ENCODE measurements around the gene KLF1.
"Not testable (repeated sequence)": the region's sequence is repeated elsewhere in the genome, so short reads cannot be mapped to it uniquely, and the experiment has no call there.

Gene KLF1

GRCh38 chr19:12915860-12916259 lies 28.9 kb upstream of the KLF1 start:
- not testable (repeated sequence) for H3K4me3 ChIP-seq (ENCODE audit: low read length); H3K4me2 ChIP-seq (ENCODE audit: low read length); H3K9me3 ChIP-seq (replicated peaks; ENCODE audit: low read length); H3K36me3 ChIP-seq (ENCODE audit: insufficient read depth, low read length); H3K9ac ChIP-seq (ENCODE audit: low read depth, low read length); H3K27me3 ChIP-seq (ENCODE audit: control insufficient read depth, insufficient read depth, low read length)
- H3K4me1 ChIP-seq (ENCODE audit: control insufficient read depth, insufficient read depth, low read length) = peaks cover 18% of the 10 kb centered on the region

GRCh38 chr19:12913851-12914690 lies 27.1 kb upstream of the KLF1 start:
- Histone ChIP-seq H3K36me3 (ENCODE audit: insufficient read depth, low read length) (no peaks in the 10 kb centered on the region), H3K4me2 (ENCODE audit: low read length) (peak overlapping the region; percentile 22), H3K27me3 (ENCODE audit: control insufficient read depth, insufficient read depth, low read length) (no peaks in the 10 kb centered on the region), H3K4me3 (ENCODE audit: low read length) (no peak overlapping the region), H3K9ac (ENCODE audit: low read depth, low read length) (no peak overlapping the region), H3K9me3 (replicated peaks; ENCODE audit: low read length) (no peaks in the 10 kb centered on the region), H3K4me1 (ENCODE audit: control insufficient read depth, insufficient read depth, low read length) (peaks cover 18% of the 10 kb centered on the region)

- no peaks in the 10 kb centered on the region for H3K9me3 ChIP-seq (replicated peaks; ENCODE audit: low read length)
- H3K9ac ChIP-seq (ENCODE audit: low read depth, low read length) = no peak overlapping the region
- H3K36me3 ChIP-seq (ENCODE audit: insufficient read depth, low read length) = no peaks in the 10 kb centered on the region
- peak overlapping the region; percentile 26 for H3K4me3 ChIP-seq (ENCODE audit: low read length)
- H3K4me2 ChIP-seq (ENCODE audit: low read length) = peak overlapping the region; percentile 49
- H3K27me3 ChIP-seq (ENCODE audit: control insufficient read depth, insufficient read depth, low read length) = no peaks in the 10 kb centered on the region
- peaks cover 14% of the 10 kb centered on the region for H3K4me1 ChIP-seq (ENCODE audit: control insufficient read depth, insufficient read depth, low read length)
Observed at GRCh38 chr19:12913011-12913561, 26.1 kb upstream of the KLF1 start.

GRCh38 chr19:12912571-12912970 lies 25.6 kb upstream of the KLF1 start:
- H3K27me3 ChIP-seq (ENCODE audit: control insufficient read depth, insufficient read depth, low read length) = no peaks in the 10 kb centered on the region
- peak overlapping the region; percentile 49 for H3K4me2 ChIP-seq (ENCODE audit: low read length)
- H3K4me3 ChIP-seq (ENCODE audit: low read length) = no peak overlapping the region

GRCh38 chr19:12907166-12907565 lies 20.2 kb upstream of the KLF1 start:
- no peaks in the 10 kb centered on the region for H3K4me1 ChIP-seq (ENCODE audit: control insufficient read depth, insufficient read depth, low read length)
- no peaks in the 10 kb centered on the region for H3K9me3 ChIP-seq (replicated peaks; ENCODE audit: low read length)
- H3K27me3 ChIP-seq (ENCODE audit: control insufficient read depth, insufficient read depth, low read length) = no peaks in the 10 kb centered on the region
- no peak overlapping the region for H3K4me2 ChIP-seq (ENCODE audit: low read length)
- H3K9ac ChIP-seq (ENCODE audit: low read depth, low read length) = no peak overlapping the region
- no peak overlapping the region for H3K4me3 ChIP-seq (ENCODE audit: low read length)
- no peaks in the 10 kb centered on the region for H3K36me3 ChIP-seq (ENCODE audit: insufficient read depth, low read length)

More at GRCh38 chr19:12912571-12912970, 25.6 kb upstream of the KLF1 start:
- Histone ChIP-seq H3K9ac (ENCODE audit: low read depth, low read length) (no peak overlapping the region), H3K4me1 (ENCODE audit: control insufficient read depth, insufficient read depth, low read length) (peaks cover 14% of the 10 kb centered on the region), H3K9me3 (replicated peaks; ENCODE audit: low read length) (no peaks in the 10 kb centered on the region), H3K36me3 (ENCODE audit: insufficient read depth, low read length) (no peaks in the 10 kb centered on the region)

- Histone ChIP-seq H3K9me3 (replicated peaks; ENCODE audit: low read length) (no peaks in the 10 kb centered on the region), H3K4me3 (ENCODE audit: low read length) (no peak overlapping the region), H3K9ac (ENCODE audit: low read depth, low read length) (no peak overlapping the region), H3K4me2 (ENCODE audit: low read length) (no peak overlapping the region), H3K36me3 (ENCODE audit: insufficient read depth, low read length) (peaks cover 5% of the 10 kb centered on the region), H3K27me3 (ENCODE audit: control insufficient read depth, insufficient read depth, low read length) (no peaks in the 10 kb centered on the region), H3K4me1 (ENCODE audit: control insufficient read depth, insufficient read depth, low read length) (no peaks in the 10 kb centered on the region)
Observed at GRCh38 chr19:12899891-12900518, 13.0 kb upstream of the KLF1 start.

GRCh38 chr19:12896460-12896859 lies 9.5 kb upstream of the KLF1 start:
- Histone ChIP-seq H3K27me3 (ENCODE audit: control insufficient read depth, insufficient read depth, low read length) (no peaks in the 10 kb centered on the region), H3K36me3 (ENCODE audit: insufficient read depth, low read length) (peaks cover 10% of the 10 kb centered on the region), H3K9me3 (replicated peaks; ENCODE audit: low read length) (no peaks in the 10 kb centered on the region), H3K4me2 (ENCODE audit: low read length) (no peak overlapping the region), H3K4me1 (ENCODE audit: control insufficient read depth, insufficient read depth, low read length) (peaks cover 5% of the 10 kb centered on the region), H3K4me3 (ENCODE audit: low read length) (no peak overlapping the region), H3K9ac (ENCODE audit: low read depth, low read length) (no peak overlapping the region)

GRCh38 chr19:12893582-12893981 lies 6.6 kb upstream of the KLF1 start:
- H3K4me3 ChIP-seq (ENCODE audit: low read length) = no peak overlapping the region
- no peaks in the 10 kb centered on the region for H3K9me3 ChIP-seq (replicated peaks; ENCODE audit: low read length)
- H3K4me1 ChIP-seq (ENCODE audit: control insufficient read depth, insufficient read depth, low read length) = peaks cover 10% of the 10 kb centered on the region
- no peak overlapping the region for H3K9ac ChIP-seq (ENCODE audit: low read depth, low read length)
- H3K27me3 ChIP-seq (ENCODE audit: control insufficient read depth, insufficient read depth, low read length) = no peaks in the 10 kb centered on the region
- H3K4me2 ChIP-seq (ENCODE audit: low read length) = no peak overlapping the region
- H3K36me3 ChIP-seq (ENCODE audit: insufficient read depth, low read length) = peaks cover 10% of the 10 kb centered on the region

- Histone ChIP-seq H3K4me3 (ENCODE audit: low read length) (peak overlapping the region; percentile 92), H3K27me3 (ENCODE audit: control insufficient read depth, insufficient read depth, low read length) (peaks cover 5% of the 10 kb centered on the region), H3K9ac (ENCODE audit: low read depth, low read length) (peak overlapping the region; percentile 62), H3K9me3 (replicated peaks; ENCODE audit: low read length) (no peaks in the 10 kb centered on the region), H3K4me1 (ENCODE audit: control insufficient read depth, insufficient read depth, low read length) (peaks cover 10% of the 10 kb centered on the region), H3K36me3 (ENCODE audit: insufficient read depth, low read length) (peaks cover 4% of the 10 kb centered on the region), H3K4me2 (ENCODE audit: low read length) (peak overlapping the region; percentile 96)
Observed at GRCh38 chr19:12891553-12892021, 4.6 kb upstream of the KLF1 start.

- peaks cover 10% of the 10 kb centered on the region for H3K27me3 ChIP-seq (ENCODE audit: control insufficient read depth, insufficient read depth, low read length)
- peaks cover 10% of the 10 kb centered on the region for H3K4me1 ChIP-seq (ENCODE audit: control insufficient read depth, insufficient read depth, low read length)
- peak within 1 kb of the TSS; percentile 92 for H3K4me3 ChIP-seq (ENCODE audit: low read length)
- H3K36me3 ChIP-seq (ENCODE audit: insufficient read depth, low read length) = peaks cover 4% of the 10 kb centered on the region
- H3K9me3 ChIP-seq (replicated peaks; ENCODE audit: low read length) = no peaks in the 10 kb centered on the region
- peak within 1 kb of the TSS; percentile 62 for H3K9ac ChIP-seq (ENCODE audit: low read depth, low read length)
- peak within 1 kb of the TSS; percentile 96 for H3K4me2 ChIP-seq (ENCODE audit: low read length)
Observed at GRCh38 chr19:12890787-12891552, 4.0 kb upstream of the KLF1 start, which contains the start of gene GCDH. Gene GCDH, plus strand, starts transcription at chr19:12891160. Its CDS starts 145 bp downstream, at chr19:12891305.

GRCh38 chr19:12890299-12890786 lies 3.3 kb upstream of the KLF1 start:
- Histone ChIP-seq H3K27me3 (ENCODE audit: control insufficient read depth, insufficient read depth, low read length) (peaks cover 15% of the 10 kb centered on the region), H3K4me3 (ENCODE audit: low read length) (peak overlapping the region; percentile 59), H3K4me2 (ENCODE audit: low read length) (peak overlapping the region; percentile 79), H3K4me1 (ENCODE audit: control insufficient read depth, insufficient read depth, low read length) (peaks cover 11% of the 10 kb centered on the region)
- not testable (repeated sequence) for H3K36me3 ChIP-seq (ENCODE audit: insufficient read depth, low read length); H3K9me3 ChIP-seq (replicated peaks; ENCODE audit: low read length); H3K9ac ChIP-seq (ENCODE audit: low read depth, low read length)

All from skeletal muscle satellite cell (primary cell).